ENCODE results near the gene NEURL3.
A peak's percentile ranks its signal among the peaks of the same experiment; 100 is the strongest.
"Not testable (repeated sequence)": the region's sequence is repeated elsewhere in the genome, so short reads cannot be mapped to it uniquely, and the experiment has no call there.

Gene NEURL3

DNA sequence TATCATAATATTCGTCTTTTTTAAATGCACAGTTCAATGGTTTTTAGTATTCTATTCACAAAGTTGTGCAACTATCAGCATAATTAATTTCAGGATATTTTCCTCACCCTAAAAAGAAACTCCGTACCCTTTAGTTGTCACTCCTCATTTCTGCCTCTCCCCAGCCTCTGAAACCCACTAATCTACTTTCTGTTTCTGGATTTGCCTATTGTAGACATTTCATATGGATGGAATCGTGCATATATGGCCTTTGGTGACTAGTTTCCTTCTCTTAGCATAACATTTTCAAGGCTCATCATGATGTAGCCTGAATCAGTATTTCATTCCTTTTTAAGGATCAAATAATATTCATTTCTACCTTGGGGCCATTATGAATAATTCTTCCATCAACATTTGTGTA is 18.5 kb downstream of the NEURL3 start:
- no peak for DNase-seq (ENCODE audit: low read depth in 1 of 2, low spot score in 1 of 2)

DNA sequence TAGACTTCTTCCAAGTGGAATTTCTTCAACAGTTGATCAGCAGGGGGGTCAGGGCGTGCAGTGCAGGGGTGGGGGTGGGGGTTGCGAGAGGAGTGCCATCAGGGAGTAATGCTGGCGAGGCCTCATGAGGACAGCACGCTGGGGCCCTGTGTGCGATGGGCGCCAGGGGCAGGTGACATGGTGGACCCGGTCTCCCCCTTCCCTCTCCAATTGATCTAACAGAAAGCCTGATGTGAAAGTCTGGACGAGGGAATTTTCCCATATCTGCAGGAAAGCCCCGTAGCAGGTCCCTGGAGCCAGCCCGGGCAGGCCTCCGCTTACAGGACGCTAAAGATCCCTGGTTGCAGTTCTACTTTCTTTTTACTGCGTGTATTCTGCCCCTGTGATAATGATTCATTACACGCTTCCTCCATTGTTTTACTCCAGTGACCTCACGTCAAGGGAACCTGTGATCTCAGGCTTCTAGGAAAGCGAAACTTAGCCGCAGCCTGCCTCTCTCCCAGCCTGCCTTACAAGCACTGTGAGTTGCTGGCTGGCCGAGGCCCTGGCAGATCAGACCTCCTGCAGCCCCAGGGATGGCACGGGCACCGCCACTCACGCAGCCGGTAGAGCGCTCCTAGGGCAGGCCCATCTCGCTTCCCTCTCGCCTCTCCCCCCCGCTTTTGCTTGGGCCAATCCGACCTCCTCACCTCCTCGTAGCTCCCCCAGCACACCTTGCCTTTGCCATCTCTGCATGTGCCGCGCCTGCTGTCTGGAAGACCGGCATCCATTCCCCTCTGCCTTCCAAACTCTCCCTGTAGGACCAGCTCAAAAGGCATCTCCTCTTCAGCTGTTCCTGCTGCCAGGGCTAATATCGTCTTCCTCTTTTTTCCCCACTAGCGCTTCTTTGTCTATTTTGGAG is 19.2 kb downstream of the NEURL3 start:
- peak; percentile 62 to 81 for DNase-seq (ENCODE audit: low read depth in 1 of 2, low spot score in 1 of 2)

DNA sequence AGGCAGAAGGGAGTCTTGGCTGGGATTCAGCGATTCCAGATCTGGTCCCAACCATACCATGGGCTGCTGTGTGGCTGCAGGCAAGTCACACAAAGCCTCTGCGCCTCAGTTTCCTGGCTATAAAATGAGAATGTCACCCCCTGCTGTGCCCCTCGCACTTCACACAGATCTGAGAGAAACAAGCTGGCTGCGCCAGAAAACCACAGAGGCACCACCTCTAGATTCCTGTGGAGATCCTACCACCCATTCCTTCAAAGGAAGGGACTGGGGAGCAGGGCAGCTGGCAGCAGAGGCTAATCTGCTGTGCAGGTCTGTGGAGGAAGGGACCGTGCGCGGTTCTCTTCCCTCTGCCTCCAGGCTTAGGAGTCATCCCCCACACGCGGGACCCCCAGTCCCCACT is 19.8 kb downstream of the NEURL3 start:
- DNase-seq (ENCODE audit: low read depth in 1 of 2, low spot score in 1 of 2): no peak

- no peak for DNase-seq (ENCODE audit: low read depth in 1 of 2, low spot score in 1 of 2)
Measured at GRCh38 chr2:96484091-96484490, 21.1 kb downstream of the NEURL3 start.

DNA sequence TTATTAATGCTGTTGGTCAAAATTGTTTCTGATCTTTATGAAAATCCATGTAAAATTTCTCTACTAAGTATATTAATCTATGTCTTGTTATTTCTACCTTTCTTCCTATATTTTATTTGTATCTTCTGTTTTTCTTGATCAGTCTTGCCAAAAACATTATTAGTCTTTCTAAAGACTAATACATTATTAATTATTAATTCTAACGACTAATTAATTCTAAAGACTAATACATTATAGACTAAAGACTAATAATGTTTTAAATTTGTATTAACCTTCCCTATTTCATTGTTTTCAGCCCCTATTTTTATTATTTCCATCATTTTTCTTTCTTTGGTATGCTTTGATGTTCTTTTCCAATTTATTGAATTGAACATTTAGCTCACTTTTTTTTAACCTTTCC is 27.7 kb downstream of the NEURL3 start:
- no peak for DNase-seq (ENCODE audit: low read depth in 1 of 2, low spot score in 1 of 2)

DNA sequence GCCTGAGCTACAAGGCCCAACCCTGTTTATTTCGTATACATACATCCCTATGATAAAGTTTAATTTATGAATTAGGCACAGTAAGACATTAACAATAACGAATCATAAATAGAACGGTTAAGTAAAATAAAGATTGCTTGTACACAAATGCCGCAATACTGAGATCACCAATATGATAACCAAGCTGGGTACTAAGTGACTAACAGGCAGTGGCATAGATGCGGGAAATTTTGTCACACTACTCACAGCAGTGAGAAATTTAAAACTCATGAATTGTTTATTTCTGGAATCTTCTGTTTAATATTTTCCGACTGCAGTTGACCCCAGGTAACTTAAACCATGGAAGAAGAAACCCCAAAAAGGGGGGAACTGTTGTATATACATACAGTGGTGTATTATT is 33.4 kb downstream of the NEURL3 start:
- DNase-seq (ENCODE audit: low read depth in 1 of 2, low spot score in 1 of 2): no peak

DNA sequence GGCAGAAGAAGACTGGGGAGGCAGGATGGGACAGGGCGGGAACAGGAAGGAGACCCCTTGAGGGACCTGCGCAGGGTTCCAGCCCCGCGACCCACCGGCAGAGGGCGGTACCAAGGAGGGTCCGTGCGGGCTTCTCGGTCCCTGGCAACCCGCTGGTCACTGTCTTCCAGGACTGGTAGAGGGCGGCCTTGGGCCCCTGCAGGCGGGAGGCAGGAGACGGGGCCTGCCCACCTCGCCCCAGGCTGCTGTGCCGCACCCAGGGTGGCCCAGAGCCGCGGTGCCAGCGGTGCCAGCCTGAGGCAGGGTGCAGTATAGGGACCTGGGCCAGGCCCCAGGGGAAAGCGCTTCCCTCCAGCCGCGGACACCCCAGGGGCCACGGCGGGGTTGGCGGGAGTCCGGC is 34.5 kb downstream of the NEURL3 start:
- peak; percentile 20 to 34 for DNase-seq (ENCODE audit: low read depth in 1 of 2, low spot score in 1 of 2)

DNA sequence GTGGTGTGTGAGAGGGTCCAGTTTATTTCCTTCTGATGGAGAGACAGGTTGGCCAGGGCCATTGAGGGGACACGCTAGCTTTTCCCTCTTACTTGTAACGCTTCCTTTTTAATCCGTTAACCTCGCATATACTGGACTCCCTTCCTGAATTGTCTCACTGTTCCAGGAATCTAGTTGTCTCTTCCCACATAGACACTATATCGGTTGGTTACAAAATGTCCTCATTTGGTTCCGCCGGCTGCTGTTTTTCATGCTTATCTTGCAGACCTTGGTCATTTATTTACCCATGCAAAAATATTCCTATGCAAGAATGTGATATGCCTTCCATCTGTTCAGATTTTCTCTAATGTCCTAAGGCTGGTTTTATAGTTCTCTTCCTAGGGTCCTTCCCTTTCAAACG is 35.0 kb downstream of the NEURL3 start:
- no peak for DNase-seq (ENCODE audit: low read depth in 1 of 2, low spot score in 1 of 2)

GRCh38 chr2:96468904-96469303 is 36.3 kb downstream of the NEURL3 start:
- DNase-seq (ENCODE audit: low read depth in 1 of 2, low spot score in 1 of 2): no peak

DNA sequence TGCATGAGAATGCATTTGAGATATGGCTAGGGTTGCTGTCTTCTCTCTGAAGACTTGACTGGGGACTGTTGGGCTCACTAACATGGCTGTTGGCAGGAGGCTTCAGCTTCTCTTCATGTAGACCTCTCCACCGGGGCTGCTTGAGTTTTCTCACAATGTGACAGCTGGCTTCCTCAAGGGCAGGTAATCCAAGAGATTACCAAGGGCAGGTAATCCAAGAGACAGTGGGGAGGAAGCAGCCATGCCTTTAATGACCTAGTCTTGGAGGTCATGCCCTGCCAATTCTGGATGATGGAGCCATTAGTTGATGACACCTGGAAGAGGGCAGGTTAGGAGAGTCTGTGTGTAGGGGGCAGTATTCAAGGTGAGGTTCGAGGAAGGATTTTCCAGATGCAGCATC is 40.5 kb downstream of the NEURL3 start:
- DNase-seq (ENCODE audit: low read depth in 1 of 2, low spot score in 1 of 2): no peak

GRCh38 chr2:96464061-96464460 is 41.1 kb downstream of the NEURL3 start:
- DNase-seq (ENCODE audit: low read depth in 1 of 2, low spot score in 1 of 2): no peak

- DNase-seq (ENCODE audit: low read depth in 1 of 2, low spot score in 1 of 2): no peak
Measured at GRCh38 chr2:96463119-96463518, 42.0 kb downstream of the NEURL3 start.

- not testable (repeated sequence) for DNase-seq (ENCODE audit: low read depth in 1 of 2, low spot score in 1 of 2)
Measured at GRCh38 chr2:96461616-96462015, 43.5 kb downstream of the NEURL3 start.

DNA sequence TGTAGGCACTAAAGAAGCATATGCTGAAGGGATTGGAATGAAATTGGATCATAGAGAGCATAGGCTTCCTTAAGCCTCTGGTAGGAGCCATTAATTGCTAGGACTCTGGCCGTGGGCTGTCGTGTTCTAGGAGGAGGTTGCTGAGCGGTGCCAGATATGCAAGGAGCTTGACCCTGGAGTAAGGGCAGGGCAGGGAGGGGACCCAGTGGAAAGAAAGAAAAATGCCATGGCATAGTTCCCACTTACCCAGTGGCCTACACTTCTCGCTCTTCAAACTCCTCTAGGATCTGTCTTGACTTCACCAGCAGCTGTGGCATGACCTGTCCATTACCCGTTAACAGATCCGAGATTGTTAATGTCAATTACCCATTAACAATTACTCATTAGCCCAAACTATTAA is 53.1 kb downstream of the NEURL3 start:
- no peak for DNase-seq (ENCODE audit: low read depth in 1 of 2, low spot score in 1 of 2)

- no peak for DNase-seq (ENCODE audit: low read depth in 1 of 2, low spot score in 1 of 2)
Measured at GRCh38 chr2:96449637-96450036, 55.5 kb downstream of the NEURL3 start.

- no peak for DNase-seq (ENCODE audit: low read depth in 1 of 2, low spot score in 1 of 2)
Measured at GRCh38 chr2:96449174-96449573, 56.0 kb downstream of the NEURL3 start.

GRCh38 chr2:96447726-96448125 is 57.4 kb downstream of the NEURL3 start:
- DNase-seq (ENCODE audit: low read depth in 1 of 2, low spot score in 1 of 2): no peak
